Adrenal gland (tissue), 12 donors: ENCODE measurements around the gene SRPK2. TPM values are rescaled to one million over a fixed set of nuclear protein-coding genes. Genes with fewer than 3 reads are reported as not detected.
"Not testable (repeated sequence)": the region's sequence is repeated elsewhere in the genome, so short reads cannot be mapped to it uniquely, and the experiment has no call there.

ENCODE experiments used
- DNase-seq, 7 donors: peaks; one replicate each; pipeline ENCODE4 v3.0.0-alpha.2; 2019 to 2020
- H3K27ac ChIP-seq, 5 donors: fragments of 200-600 bp; sonication (generic) in 4 of 5; 1 replicate in 3 of 5; 2 replicates in 2 of 5; pipeline versions ENCODE4 v1.5.1 to v1.8.0; 2016 to 2020; ENCODE audit warnings: mild to moderate bottlenecking in 1 of 5
- H3K27me3 ChIP-seq: fragments of 200-600 bp; 2 replicates; pipeline ENCODE4 v1.8.0; 2021
- H3K36me3 ChIP-seq, 2 donors: fragments of 200-600 bp; replicated peaks in 1 of 2; 1 replicate in 1 of 2; 2 replicates in 1 of 2; pipeline versions ENCODE4 v1.5.1 to v1.8.0; 2018 to 2022
- H3K4me1 ChIP-seq, 2 donors: fragments of 200-600 bp; replicated peaks in 1 of 2; 1 replicate in 1 of 2; 2 replicates in 1 of 2; pipeline versions ENCODE4 v1.5.1 to v1.8.0; 2018 to 2021
- H3K4me3 ChIP-seq, 4 donors: fragments of 200-600 bp; sonication (generic) in 3 of 4; one replicate each; pipeline ENCODE4 v1.5.1; 2016 to 2018
- H3K9me3 ChIP-seq, 3 donors: fragments of 200-600 bp; sonication (generic) in 1 of 3; replicated peaks in 1 of 3; 1 replicate in 2 of 3; 2 replicates in 1 of 3; pipeline versions ENCODE4 v1.5.1 to v1.8.0; 2016 to 2021
- POLR2A ChIP-seq, 2 donors: fragments of 450-650 bp; IDR thresholded peaks; one replicate each; pipeline ENCODE4 v1.6.1; 2017; ENCODE audit warnings: antibody characterized with exemption in 2 of 2, mild to moderate bottlenecking in 2 of 2, moderate library complexity in 1 of 2
- WGBS, 4 donors: extraction: QIAGEN DNeasy Blood & Tissue Kit in 2 of 4; methylation state at CpG; one replicate each; pipeline versions ENCODE4 v1.1.5 to v1.1.7; 2013 to 2017; 5-methylcytosine and 5-hydroxymethylcytosine counted together
- intact Hi-C, 2 donors: fragments of 100-400 bp; cut with DNase I; formaldehyde crosslinking; loops; one replicate each; pipeline versions ENCODE4 v1.14.1 to v1.15.0; 2022 to 2023
- polyA plus RNA-seq, 3 donors: library from polyadenylated mRNA; stranded (reverse); fragments of 200-250 nt in 2 of 3; fragments of 350-450 nt in 1 of 3; fragmentation: Illumina TruSeq in 1 of 3; extraction: RNeasy Lipid Tissue Mini Kit (QIAGEN cat#74804) in 1 of 3; gene quantifications; one replicate each; pipeline ENCODE4 v1.2.3, GENCODE V29; 2013 to 2014
- total RNA-seq, 9 donors: library from RNA; depleted of rRNA in 4 of 9; stranded (reverse); fragments of >200 nt in 4 of 9; fragments of 120-200 nt in 1 of 9; fragmentation: NEBNext Ultra II Directional in 1 of 9; extraction: Animal tissue kit (Norgen Biotek cat#: 25700) in 1 of 9; gene quantifications; one replicate each; pipeline versions ENCODE4 v1.1.0 to v1.2.4, GENCODE V29; 2013 to 2023
- TF ChIP-seq, protein P1 (sequence below), 6 experiments: fragments of 450-650 bp in 4 of 6; fragments of 200-600 bp in 2 of 6; sonication (generic) in 1 of 6; IDR thresholded peaks; 1 replicate in 5 of 6; 2 replicates in 1 of 6; pipeline versions ENCODE4 v1.5.1 to v1.8.0; 2016 to 2021; ENCODE audit warnings: antibody characterized with exemption in 6 of 6, mild to moderate bottlenecking in 2 of 6, moderate library complexity in 1 of 6
- donor health status: healthy with polysubstance abuse.
- donor health status: Bipolar disorder and iron deficiency.
- donor health status: DM: yes; HTN: yes; CAD: no.
- donor health status: DM: no; HTN: no; CAD: no.
- donor health status: DM: no; HTN: no; CAD: no.
- donor health status: DM: yes; HTN: yes; CAD: no.

Gene SRPK2
- total and polyA plus RNA-seq, 12 donors, result 7.3 to 64.7 (median 36.6) TPM

DNA sequence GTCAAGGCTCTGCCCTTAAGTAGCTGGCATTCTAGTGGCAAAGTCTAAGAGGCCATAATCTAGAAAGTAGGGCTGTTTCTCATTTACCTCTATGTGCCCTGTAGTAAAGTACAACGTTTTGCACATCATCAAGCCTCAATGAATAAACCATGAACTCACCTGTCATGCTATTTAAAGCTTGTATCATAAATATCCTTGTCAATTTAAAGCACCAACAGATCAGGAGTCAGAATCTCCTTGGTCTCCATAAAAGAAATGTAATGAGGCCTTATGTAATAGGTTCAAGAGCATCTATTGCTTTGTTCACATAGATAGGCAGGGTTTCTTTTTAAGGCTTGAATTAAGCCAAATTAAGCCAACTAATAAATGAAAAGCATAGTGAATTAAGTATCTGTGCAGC, 192.8 kb downstream of the SRPK2 start:
- H3K27ac ChIP-seq, result no peak overlapping the region
- no peaks in the 10 kb centered on the region for H3K36me3 ChIP-seq
- WGBS, 4 donors, result 61 to 82% (median 72%) methylated on average over 1 of the region's 1 CpG
- no peak overlapping the region for H3K4me3 ChIP-seq
- no peak for TF ChIP-seq POLR2A (IDR thresholded peaks at IDR 0.05)
- TF ChIP-seq, protein P1, sequence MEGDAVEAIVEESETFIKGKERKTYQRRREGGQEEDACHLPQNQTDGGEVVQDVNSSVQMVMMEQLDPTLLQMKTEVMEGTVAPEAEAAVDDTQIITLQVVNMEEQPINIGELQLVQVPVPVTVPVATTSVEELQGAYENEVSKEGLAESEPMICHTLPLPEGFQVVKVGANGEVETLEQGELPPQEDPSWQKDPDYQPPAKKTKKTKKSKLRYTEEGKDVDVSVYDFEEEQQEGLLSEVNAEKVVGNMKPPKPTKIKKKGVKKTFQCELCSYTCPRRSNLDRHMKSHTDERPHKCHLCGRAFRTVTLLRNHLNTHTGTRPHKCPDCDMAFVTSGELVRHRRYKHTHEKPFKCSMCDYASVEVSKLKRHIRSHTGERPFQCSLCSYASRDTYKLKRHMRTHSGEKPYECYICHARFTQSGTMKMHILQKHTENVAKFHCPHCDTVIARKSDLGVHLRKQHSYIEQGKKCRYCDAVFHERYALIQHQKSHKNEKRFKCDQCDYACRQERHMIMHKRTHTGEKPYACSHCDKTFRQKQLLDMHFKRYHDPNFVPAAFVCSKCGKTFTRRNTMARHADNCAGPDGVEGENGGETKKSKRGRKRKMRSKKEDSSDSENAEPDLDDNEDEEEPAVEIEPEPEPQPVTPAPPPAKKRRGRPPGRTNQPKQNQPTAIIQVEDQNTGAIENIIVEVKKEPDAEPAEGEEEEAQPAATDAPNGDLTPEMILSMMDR (IDR thresholded peaks at IDR 0.05), result no peak
- no peak for DNase-seq
- H3K27me3 ChIP-seq, result no peaks in the 10 kb centered on the region
- peaks cover 0 to 4% of the 10 kb centered on the region in 2 donors for H3K4me1 ChIP-seq
- intact Hi-C loops, result no loop called here
- no peaks in the 10 kb centered on the region for H3K9me3 ChIP-seq

GRCh38 chr7:105194959-105195358, 193.8 kb downstream of the SRPK2 start:
- 96 to 98% (median 98%) methylated on average over 16 of the region's 16 CpGs for WGBS, 4 donors
- H3K9me3 ChIP-seq, H3K4me1 ChIP-seq, H3K27ac ChIP-seq, intact Hi-C loops, H3K27me3 ChIP-seq, H3K4me3 ChIP-seq, DNase-seq, H3K36me3 ChIP-seq: not testable (repeated sequence)

- 83 to 91% (median 89%) methylated on average over 2 of the region's 2 CpGs for WGBS, 4 donors
- intact Hi-C loops, result no loop called here
These were observed 197.4 kb downstream of the SRPK2 start for GRCh38 chr7:105191331-105191730.

DNA sequence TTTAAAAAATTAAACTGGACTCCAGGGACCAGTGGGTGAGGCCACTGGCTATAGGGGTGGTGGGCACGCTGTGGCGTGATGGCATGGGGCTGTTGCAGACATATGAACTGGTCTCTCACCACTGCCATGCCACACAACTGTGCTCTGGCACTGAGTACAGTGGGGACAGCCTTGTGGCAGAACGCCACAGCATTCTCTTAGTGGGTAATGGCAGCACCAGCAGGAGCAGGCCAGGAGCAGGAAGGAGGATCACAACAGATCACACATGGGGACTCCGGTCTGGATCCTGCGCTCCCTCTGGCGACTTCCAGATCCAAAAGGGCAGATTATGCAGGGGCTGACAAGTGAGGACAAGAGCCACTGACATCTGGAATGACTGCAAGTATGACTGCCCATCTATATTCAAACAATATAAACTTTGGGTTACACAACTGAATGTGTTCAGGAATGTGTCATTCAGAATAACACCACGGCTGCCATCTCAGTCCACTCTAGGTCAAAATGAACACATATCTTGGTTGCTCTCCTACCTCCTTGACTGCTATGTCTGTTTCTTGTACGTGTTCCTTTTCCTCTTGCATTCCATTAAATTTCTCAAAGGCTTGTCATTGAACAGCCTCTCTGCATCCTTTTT, 198.7 kb downstream of the SRPK2 start:
- Histone ChIP-seq H3K9me3 (no peaks in the 10 kb centered on the region), H3K27me3 (no peaks in the 10 kb centered on the region), H3K4me1 (peaks cover 0 to 11% of the 10 kb centered on the region in 2 donors), H3K4me3 (no peak overlapping the region), H3K36me3 (no peaks in the 10 kb centered on the region), H3K27ac (no peak overlapping the region)
- no peak for TF ChIP-seq POLR2A (IDR thresholded peaks at IDR 0.05)
- TF ChIP-seq, protein P1 (IDR thresholded peaks at IDR 0.05), result no peak
- intact Hi-C loops, result no loop called here
- DNase-seq, result no peak
- 93 to 97% (median 94%) methylated on average over 5 to 8 of the region's 8 CpGs for WGBS, 4 donors

More at GRCh38 chr7:105191331-105191730, 197.4 kb downstream of the SRPK2 start:
- Histone ChIP-seq H3K4me3 (no peak overlapping the region), H3K27ac (no peak overlapping the region), H3K4me1 (peaks cover 0 to 11% of the 10 kb centered on the region in 2 donors), H3K36me3 (no peaks in the 10 kb centered on the region), H3K27me3 (no peaks in the 10 kb centered on the region), H3K9me3 (no peaks in the 10 kb centered on the region)
- TF ChIP-seq, protein P1 (IDR thresholded peaks at IDR 0.05), result no peak
- TF ChIP-seq POLR2A (IDR thresholded peaks at IDR 0.05), result no peak
- DNase-seq, result no peak

GRCh38 chr7:105188201-105188600, 200.5 kb downstream of the SRPK2 start:
- no peak for DNase-seq

More at GRCh38 chr7:105188201-105188600, 200.5 kb downstream of the SRPK2 start:
- H3K36me3 ChIP-seq, result no peaks in the 10 kb centered on the region
- intact Hi-C loops, result no loop called here
- peaks cover 0 to 7% (median 0%) of the 10 kb centered on the region in 3 donors for H3K9me3 ChIP-seq
- no peaks in the 10 kb centered on the region for H3K27me3 ChIP-seq
- no peak for TF ChIP-seq POLR2A (IDR thresholded peaks at IDR 0.05)
- TF ChIP-seq, protein P1 (IDR thresholded peaks at IDR 0.05), result no peak
- peaks cover 0 to 11% of the 10 kb centered on the region in 2 donors for H3K4me1 ChIP-seq
- no peak overlapping the region for H3K27ac ChIP-seq
- no peak overlapping the region for H3K4me3 ChIP-seq
